HG02759 (cell line): Measurements from ENCODE around the gene TTC31.
"Not testable (repeated sequence)": the region's sequence is repeated elsewhere in the genome, so short reads cannot be mapped to it uniquely, and the experiment has no call there.

Experiments
- ATAC-seq: cut with Tn5 transposase; IDR thresholded peaks from one replicate; pipeline ENCODE4 v1.9.1; 2021; ENCODE audit warnings: mild to moderate bottlenecking, moderate library complexity; ENCODE audit not compliant: unreplicated experiment

Gene TTC31

DNA sequence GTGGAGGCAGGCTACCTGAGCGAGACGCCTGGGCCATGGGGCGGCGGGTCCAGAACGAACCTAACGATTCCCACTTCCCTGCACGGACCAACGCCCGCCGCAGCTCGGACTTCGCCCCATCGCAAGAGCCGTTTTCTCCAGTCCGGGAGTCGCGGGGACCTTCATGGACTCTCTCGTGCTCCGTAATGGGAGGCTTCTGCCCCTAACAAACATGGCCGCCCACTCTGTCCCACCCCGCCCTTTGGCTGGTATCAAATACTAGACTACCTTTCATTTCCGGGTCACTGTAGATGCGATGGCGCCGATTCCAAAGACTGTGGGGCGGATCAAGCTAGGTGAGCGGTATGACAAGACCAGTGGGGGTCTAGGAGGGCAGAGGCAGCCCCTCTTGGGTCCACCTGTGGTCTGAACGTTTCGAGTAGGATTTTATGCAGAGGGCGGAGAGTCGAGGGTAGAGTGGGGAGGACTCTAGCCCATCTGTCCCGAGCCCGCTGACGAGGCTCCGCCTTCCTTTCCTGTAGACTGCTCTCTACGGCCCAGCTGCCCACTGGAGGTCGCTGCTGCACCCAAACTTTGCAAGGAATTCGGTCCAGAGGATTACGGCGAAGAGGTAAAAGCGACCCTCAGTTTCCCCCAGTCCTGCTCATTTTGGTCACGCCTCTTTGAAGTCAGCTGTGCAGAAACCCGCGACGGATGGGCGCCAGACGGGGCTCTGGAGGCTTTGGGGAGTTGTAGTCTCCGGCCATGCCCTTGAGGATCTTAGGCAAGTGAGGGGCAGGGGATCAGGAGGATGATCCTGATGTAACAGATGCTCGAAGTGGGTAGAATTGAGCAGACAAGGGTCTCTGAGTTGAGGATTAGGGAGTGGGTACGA is at the start of gene TTC31, which contains the start of gene CCDC142:
Gene TTC31 (plus strand): TSS at position 281 of the 874 bp plus-strand sequence. CDS start 15 bp downstream, at position 296.
Gene CCDC142 (minus strand): TSS at position 198 of the 874 bp plus-strand sequence. CDS start 161 bp downstream, at position 37.
- ATAC-seq = peak; percentile 90

DNA sequence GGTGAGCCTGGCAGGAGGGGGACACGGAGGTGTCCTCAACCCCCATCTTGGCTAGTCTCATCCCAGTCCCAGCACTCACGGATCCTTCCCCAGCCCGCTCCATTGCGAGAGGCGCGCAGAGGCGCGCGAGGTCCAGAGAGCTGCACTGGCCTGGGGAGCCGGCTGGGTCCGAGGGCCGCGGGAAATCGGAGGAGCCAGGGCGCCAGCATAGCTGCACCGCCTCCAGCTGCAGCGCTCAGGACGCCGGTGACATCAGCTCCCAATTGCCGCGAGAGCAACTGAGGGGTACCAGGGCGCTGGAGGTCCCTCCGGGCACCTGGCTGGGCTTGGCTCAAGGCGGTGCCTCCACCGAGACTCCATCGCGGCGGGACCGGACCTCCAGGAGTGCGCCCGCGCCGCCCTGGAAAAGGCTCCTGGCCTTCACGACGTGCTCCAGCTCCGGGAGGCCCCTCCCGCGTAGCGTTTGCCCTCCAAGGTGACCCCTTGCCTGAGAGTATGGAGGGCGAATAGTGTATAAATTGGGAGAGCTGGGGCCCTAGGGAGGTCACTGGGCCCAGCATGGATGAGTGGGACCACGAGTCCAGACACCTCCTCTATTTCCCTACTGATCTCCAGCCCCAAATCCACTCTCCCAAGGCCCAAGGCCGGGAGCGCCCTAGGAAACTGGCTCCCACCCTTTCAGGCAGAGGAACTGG is 46.6 kb upstream of the TTC31 start:
- no peak for ATAC-seq

DNA sequence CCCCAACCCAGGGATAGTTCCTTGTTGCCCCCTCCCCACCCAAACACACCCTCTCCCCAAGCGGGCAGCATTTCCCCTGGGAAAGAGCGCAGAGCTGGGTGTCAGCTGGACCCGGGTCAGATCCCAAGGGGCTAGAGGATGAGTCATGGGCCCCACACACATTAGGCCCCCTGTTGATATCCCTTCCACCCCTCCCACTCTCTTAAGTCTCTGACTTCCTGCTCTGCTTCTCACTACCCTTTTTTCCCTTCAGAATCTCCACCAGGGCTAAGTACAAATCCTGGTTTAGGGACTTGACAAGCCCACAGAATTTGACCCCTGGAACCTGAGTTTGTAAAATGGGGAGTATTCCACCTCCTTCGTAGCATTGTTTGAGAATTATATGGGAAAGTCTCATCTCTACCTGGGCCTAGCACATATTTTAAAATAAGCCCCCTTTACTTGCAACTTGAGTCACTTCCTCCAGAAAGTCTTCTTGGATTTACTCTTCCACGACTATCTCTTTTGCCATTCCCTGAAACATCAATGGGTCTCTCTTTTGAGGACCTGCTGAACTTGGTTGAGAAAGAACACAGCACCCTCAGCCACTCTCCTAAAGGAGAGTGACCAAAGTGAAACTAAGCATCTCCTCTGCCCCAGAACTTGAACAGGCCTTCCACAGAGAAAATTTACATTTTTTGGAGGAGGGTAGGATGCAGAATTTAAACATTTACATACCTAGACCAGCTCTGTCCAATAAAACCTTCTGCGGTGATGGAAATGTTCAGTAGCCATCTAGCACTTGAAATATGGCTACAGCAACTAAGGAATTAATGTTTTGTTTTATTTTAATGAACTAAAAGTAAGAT is 45.8 kb upstream of the TTC31 start:
- ATAC-seq = no peak

DNA sequence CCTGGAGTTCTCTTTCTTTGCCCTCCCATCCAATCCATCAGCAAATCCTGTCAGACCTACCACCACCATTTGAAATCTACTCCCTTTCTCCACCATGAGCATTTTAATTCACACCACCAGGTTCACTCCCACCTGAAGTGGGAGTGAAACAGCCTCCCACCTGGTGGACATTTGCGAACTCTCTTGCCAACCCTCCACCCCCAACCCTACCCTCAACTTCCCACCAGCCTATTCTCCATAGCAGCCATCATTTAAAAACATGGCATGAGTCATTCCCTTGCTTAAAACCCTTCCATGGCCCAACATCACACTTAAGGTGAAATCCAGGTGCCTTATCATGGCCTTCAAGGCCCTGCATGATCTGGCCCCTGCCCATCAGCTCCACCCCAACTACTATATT is 44.6 kb upstream of the TTC31 start:
- no peak for ATAC-seq

DNA sequence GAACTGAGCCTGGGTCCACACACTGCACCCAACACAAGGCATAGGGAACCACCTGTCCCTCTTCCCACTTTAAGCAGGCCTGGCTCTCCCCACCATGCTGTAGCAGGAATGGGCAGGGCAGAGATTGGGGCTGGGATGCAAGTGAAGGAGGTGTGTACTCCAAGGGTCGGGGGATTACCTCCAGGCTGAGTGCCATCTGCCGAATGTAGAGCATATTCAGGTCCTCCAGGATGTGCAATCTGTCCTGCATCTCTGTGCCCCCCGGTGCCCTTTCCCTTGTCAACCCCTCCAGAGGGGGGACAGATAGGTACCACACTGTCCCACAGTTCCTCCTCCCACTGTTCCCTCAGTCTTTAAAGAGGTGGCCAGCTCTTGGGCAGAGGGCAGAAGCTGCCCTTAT is 43.5 kb upstream of the TTC31 start:
- ATAC-seq = no peak

DNA sequence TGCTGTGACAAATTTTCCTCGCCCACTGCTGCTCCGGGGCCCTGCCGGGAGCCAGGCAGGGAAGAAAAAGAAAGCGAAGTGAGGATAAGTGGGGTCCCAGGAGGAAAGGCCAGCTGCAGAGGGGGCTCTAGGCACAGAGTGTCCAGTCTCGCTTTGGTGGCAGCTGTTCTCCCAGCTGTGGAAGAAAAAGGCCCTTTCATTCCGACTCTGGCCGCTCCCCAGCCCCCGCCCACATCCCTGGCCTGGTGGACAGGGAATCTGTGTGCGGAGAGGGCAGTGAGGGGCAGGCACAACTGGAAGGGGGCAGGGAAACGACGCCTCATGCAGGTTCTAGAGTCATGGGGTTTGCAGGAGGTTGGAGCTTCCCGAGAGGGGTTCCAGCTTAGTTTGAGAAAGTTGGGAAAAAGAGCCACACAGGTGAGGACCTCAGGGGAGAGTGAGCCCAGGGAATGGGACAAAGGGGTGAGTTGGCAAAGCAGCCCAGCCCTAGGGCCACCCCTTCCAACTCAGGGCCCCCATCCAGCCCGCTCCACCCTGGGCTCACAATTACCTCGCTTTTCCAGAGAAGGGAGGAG is 43.0 kb upstream of the TTC31 start:
- no peak for ATAC-seq

DNA sequence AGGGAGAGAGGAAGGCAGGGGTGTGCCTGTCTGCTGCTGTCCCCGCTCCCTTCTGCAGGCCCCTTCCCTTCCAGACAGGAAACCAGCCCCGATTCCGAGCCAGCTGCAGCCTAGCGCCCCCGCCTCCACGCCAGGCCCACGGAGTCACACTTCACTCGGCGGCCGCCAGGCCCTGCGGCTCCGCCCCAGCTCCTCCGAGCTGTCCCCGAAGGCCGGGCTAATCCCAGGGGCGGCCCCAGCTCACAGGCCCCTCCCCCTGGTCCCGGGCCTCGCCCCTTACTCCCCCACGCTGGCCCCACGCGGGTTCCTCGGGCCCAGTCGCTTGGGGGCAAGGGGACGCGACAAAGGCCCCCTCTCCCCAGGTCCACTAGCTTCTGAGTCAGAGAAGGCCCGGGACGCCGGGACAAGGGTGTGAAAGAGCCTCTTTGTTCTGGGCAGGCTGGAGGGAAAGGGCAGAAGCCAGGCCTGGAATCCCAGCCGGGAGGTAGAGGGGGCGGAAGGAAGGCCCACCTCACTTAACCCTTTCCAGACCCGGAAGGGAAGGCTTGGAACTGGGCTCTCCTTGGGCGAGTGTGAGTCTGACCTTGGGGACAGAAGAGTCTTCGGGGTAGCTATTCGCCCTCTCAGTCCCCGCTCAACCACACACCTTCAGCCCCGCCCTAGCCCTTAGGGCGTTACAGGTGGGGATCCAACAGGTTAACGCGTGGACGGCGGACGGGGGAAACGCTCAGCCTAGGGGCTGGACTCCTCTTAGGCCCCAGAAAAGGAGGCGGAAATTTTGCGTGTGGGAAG is 42.3 kb upstream of the TTC31 start:
- ATAC-seq = peak; percentile 90

DNA sequence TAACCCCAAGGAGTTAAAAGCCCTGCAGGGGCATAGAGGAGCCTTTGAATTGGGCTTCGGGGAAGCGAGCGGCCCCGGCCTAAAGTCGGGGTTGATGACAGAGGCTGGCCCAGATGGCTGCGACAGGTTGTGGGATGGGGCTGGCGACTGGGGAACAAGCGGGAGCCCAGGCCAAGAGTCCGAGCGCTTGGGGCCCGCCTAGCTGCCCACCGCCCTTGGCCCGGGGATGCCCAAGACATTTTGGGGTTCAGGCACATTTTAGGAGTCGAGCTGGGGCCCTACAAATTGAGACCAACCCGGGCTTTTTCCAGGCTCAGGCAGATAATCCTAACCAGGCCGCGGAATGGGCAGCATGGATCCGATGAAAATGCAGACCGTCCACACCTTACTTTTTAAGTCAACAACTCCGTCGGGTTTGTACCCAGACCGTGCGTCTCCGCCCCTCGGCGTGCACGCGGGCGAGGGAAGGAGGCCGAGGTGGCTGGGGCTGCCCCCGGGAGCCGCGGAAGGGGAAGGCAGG is 41.7 kb upstream of the TTC31 start:
- no peak for ATAC-seq

DNA sequence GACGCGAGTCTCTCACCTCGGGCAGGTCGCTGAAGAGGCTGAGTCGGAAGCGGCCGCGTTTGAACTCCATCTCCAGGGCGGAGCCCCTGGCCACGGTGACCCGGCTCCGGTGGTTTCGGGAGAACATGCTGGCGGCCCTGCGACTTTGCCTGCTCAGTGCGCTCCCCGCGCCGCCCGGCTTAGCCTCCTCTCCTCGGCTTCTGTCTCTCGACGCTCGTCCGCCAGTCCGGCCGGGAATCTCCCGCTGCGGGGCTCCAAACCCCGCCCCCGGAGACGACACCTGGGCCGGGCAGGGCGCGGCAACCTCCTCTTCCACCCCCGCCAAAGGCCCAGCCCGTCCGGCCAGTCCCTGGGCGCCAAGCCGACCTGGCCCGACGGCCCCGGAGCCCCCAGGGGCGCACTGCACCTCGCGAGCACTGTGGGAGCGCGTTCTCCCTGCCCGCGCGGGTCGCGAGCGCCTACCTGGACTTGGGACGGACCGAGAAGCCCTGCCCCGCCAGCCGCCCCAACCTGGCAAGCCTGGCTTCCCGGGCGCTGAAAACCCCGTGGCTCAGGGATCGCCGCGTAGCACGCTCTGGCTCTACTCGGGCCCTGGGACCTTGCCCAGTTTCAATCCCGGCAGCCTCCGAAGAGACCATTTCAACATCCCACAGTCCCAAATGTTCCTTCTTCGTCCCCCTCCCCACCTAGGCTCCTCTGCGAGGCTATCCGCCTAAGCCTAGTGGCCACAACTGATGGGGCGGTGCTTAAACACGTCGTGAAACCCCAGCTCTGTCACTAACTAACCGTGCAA is 41.0 kb upstream of the TTC31 start, which contains the start of gene RTKN:
Gene RTKN (minus strand): TSS at position 248 of the 793 bp plus-strand sequence. CDS start 121 bp downstream, at position 127.
- ATAC-seq = no peak

DNA sequence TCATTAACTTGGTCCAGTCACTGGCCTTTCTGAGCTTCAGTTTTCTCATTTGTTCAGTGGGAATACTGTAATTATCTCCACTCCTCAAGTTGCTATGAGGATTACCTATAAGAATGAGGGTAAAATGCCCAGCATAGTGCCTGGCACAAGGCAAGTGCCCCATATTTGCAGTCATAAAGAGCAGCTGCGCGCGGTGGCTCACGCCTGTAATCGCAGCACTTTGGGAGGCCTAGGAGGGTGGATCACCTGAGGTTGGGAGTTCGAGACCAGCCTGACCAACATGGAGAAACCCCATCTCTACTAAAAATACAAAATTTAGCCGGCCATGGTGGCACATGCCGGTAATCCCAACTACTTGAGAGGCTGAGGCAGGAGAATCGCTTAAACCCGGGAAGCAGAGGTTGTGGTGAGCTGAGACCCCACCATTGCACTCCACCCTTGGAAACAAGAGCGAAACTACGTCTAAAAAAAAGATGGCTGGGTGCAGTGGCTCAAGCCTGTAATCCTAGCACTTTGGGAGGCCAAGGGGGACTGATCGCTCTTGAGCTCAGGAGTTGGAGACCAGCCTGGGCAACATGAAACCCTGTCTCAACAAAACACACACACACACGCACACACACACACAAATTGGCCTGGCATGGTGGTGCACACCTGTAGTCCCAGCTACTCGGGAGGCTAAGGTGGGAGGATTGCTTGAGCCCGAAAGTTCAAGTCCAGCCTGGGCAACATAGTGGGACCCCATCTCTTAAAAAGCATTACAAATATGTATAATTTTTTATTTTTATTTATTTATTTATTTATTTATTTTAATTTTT is 40.2 kb upstream of the TTC31 start:
- not testable (repeated sequence) for ATAC-seq

DNA sequence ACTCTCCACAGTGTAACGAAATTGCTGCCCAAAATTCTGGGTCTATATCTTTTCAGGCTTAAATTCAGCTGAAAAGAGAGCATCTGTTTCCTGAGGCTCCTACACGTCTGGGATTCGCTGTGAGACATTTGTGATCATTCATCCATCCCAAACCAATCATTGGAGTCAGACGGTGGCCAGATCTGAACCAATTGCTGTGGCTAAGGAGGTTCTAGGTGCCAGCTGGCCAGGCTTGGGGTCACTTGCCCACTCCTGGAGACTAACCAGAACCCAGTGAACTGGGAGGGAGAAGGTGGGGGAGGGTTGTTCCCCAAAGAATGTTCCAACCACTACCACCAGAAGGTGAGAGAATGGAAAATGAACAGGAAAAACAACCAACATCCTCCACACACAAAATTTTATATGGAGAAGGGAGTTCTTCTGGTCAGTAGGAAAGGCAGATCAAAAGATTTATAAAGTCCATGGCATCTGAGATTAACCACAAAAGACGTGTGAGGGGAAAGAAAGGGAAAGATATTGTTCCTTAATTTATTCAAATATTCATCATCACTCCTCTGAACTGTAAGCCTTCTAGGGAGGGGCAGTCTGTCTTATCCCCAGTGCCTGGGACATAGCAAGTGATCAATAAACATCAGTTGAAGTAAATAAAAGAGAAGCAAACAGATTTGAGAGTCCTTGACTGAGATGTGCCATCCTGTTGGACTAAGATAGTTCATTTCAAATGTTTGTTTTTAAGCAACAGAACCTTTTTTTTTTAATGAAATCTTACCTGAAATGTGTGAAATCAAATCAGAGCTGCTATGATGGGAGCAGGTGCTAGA is 38.2 kb upstream of the TTC31 start:
- ATAC-seq = no peak

DNA sequence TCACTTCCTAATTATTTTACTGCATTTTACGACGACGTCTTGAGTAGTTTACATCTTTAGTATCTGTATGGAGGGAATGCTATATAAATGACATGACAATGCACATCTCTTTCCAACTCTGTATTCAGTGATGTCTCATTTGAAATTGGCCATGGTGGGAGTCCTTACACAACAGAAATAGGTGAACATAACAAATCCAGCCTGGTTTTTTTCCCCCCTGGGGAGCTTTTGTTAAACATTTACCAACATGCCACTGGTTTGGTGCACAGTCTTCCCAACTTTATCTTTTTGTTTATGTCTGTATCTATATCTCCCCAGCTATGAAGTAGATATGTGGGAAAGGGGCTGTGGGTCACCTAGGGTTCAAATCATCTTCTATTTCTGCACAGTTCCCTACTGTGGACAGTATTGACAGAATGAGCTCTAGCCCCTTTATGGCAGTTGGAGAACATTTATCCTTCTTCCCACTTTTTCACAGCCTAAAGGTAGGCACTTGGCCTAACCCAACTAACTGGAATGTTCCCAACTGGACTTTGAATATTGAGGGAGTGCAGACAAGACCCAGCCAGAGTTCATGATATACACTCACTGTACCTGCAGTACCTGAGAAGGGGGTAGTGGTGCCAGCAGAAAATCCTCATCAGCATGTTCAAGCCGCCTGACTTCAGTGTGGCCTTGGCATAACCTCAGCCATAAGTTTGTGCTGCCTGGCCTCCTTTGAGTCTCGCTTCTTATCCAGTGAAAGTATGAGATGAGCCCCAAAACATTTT is 35.5 kb upstream of the TTC31 start:
- no peak for ATAC-seq

DNA sequence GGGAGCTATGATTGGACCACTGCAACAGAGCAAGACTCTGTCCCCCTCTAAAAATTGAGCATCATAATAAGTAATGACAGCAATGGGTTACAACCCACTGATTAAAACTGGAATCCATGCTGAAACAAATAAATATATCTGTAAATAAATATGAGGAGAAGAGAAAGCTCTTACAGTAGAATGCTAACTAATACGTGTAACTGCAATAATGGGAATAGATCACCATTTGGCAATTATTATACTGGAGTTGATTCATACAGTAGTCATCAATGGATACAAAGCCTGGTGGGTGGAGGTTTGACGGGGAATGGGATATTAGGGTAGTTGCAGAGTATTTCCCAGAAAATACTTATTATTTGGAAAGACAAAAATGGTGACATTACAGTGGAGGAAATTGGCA is 34.1 kb upstream of the TTC31 start:
- no peak for ATAC-seq

DNA sequence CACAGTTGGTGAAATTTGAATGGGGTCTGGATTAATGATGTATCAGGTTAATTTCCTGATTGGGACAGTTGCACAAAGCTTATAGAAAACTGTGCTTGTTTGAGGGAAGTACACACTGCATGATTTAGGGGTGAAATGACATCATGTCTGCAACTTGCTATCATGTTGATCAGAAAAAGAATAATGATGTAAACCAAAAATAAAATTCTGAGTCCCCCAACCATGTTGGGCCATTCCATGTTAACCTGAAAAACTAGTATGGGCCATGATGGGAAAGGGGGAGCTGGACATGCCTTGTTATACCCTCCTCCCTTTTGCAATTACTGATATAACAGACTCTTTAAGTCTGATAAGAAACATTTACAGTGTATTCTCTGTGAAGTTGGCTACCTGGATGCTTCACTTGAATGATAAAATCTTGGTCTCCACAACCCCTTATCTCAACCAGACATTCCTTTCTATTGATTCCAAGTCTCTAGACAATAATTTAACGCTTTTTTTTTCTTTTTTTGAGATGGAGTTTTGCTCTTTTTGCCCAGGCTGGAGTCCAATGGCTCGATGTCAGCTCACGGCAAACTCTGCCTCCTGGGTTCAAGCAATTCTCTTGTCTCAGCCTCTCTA is 32.2 kb upstream of the TTC31 start:
- ATAC-seq = no peak

DNA sequence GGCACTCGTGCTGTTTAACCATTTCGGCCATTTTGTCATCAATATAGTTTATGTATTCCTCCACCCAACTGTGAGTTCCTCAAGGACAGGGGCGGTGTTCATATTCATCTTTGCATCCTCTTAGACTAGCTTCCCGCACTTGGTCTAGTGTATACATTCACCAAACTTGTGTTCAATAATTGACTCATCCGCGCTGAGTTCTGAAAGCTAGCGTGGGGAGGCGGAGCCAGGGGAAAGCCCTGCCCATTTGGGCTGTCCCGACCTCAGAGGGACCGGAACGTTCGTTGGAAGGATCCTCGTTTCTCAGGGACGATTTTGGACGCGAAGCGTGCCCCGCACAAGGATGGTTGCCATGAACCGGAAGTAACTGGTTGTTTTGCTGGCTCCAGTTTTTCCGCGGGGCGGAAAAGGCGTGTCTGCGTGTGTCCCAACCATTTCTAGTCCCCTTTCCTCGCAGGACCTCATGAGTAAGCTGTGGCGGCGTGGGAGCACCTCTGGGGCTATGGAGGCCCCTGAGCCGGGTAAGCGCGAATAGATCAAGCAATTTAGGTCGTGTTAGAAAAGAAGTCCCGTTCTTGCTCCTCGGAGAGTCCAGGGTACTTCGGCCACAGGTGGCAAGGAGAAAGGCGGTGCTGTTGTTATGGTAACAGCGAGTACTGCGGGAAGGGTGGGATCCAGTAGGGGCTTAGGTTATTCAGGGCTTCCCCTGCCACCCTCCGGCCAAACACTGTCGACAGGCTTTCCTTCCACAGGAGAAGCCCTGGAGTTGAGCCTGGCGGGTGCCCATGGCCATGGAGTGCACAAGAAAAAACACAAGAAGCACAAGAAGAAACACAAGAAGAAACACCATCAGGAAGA is 28.0 kb upstream of the TTC31 start, which contains the start of gene INO80B:
Gene INO80B (plus strand): TSS at position 434 of the 858 bp plus-strand sequence. CDS start 30 bp downstream, at position 464.
- peak; percentile 44 for ATAC-seq
